Gastroesophageal sphincter (tissue), 4 donors: Measurements from ENCODE around the gene PIRT. TPM values are rescaled to one million over a fixed set of nuclear protein-coding genes. Genes with fewer than 3 reads are reported as not detected.

Experiments
- ATAC-seq: fragments of 150-250 bp; one replicate; pipeline ENCODE4 v1.9.1; 2016; ENCODE audit warnings: mild to moderate bottlenecking, moderate library complexity
- H3K27ac ChIP-seq, 4 donors: fragments of 200-600 bp; sonication (generic) in 3 of 4; 1 replicate in 3 of 4; 2 replicates in 1 of 4; pipeline ENCODE4 v1.5.1; 2016 to 2019
- H3K27me3 ChIP-seq: fragments of 200-600 bp; sonication (generic); one replicate; pipeline ENCODE4 v1.5.1; 2019
- H3K36me3 ChIP-seq, 2 donors: fragments of 200-600 bp; sonication (generic); one replicate each; pipeline ENCODE4 v1.5.1; 2019; ENCODE audit warnings: control low read depth in 1 of 2
- H3K4me1 ChIP-seq, 3 donors: fragments of 200-600 bp; sonication (generic); 1 replicate in 2 of 3; 2 replicates in 1 of 3; pipeline ENCODE4 v1.5.1; 2016 to 2019; ENCODE audit warnings: control low read depth in 2 of 3
- H3K4me3 ChIP-seq, 2 donors: fragments of 200-600 bp; sonication (generic); one replicate each; pipeline ENCODE4 v1.5.1; 2019; ENCODE audit warnings: mild to moderate bottlenecking in 1 of 2, moderate library complexity in 1 of 2
- H3K9me3 ChIP-seq, 3 donors: fragments of 200-600 bp; sonication (generic); one replicate each; pipeline ENCODE4 v1.5.1; 2017 to 2019; ENCODE audit warnings: control low read depth in 2 of 3
- EP300 ChIP-seq: sonication (generic); formaldehyde crosslinking; IDR thresholded peaks from one replicate; pipeline ENCODE4 v1.6.1; 2017; ENCODE audit warnings: antibody characterized with exemption, mild to moderate bottlenecking
- POLR2A ChIP-seq, 2 donors: fragments of 450-650 bp; IDR thresholded peaks; one replicate each; pipeline ENCODE4 v1.6.1; 2017; ENCODE audit warnings: antibody characterized with exemption in 2 of 2, mild to moderate bottlenecking in 2 of 2, moderate library complexity in 1 of 2
- POLR2AphosphoS5 ChIP-seq: sonication (generic); formaldehyde crosslinking; IDR thresholded peaks from one replicate; pipeline ENCODE4 v1.6.1; 2017; ENCODE audit warnings: antibody characterized with exemption
- WGBS, 2 donors: methylation state at CpG; one replicate each; pipeline ENCODE4 v1.1.5; 2018; ENCODE audit warnings: low coverage in 1 of 2; 5-methylcytosine and 5-hydroxymethylcytosine counted together
- total RNA-seq, 4 donors: library from RNA; depleted of rRNA; stranded (reverse); fragments of >200 nt; gene quantifications; one replicate each; pipeline ENCODE4 v1.1.0, GENCODE V29; 2016
- TF ChIP-seq, protein P1 (sequence below), 4 experiments: fragments of 200-600 bp in 2 of 4; fragments of 450-650 bp in 2 of 4; sonication (generic) in 1 of 4; IDR thresholded peaks; one replicate each; pipeline ENCODE4 v1.5.1; 2017 to 2019; ENCODE audit warnings: antibody characterized with exemption in 4 of 4, mild to moderate bottlenecking in 2 of 4, moderate library complexity in 2 of 4

The PIRT gene
- total RNA-seq, 4 donors from 2014 or later, result 0.19 to 2.1 (median 0.91) TPM

GRCh38 chr17:10845388-10845751, 7.5 kb upstream of the PIRT start:
- Histone ChIP-seq H3K4me3 (peak overlapping the region in 1 of 2 donors; percentile 50), H3K36me3 (no peaks in the 10 kb centered on the region), H3K9me3 (no peaks in the 10 kb centered on the region), H3K4me1 (peaks cover 0 to 11% (median 3%) of the 10 kb centered on the region in 3 donors), H3K27me3 (no peaks in the 10 kb centered on the region), H3K27ac (no peak overlapping the region)
- ATAC-seq, result no peak
- WGBS, 2 donors, result 17 to 21% methylated on average over 6 of the region's 6 CpGs
- TF ChIP-seq POLR2A (IDR thresholded peaks at IDR 0.05) (no peak), POLR2AphosphoS5 (no peak), EP300 (no peak)
- TF ChIP-seq, protein P1, sequence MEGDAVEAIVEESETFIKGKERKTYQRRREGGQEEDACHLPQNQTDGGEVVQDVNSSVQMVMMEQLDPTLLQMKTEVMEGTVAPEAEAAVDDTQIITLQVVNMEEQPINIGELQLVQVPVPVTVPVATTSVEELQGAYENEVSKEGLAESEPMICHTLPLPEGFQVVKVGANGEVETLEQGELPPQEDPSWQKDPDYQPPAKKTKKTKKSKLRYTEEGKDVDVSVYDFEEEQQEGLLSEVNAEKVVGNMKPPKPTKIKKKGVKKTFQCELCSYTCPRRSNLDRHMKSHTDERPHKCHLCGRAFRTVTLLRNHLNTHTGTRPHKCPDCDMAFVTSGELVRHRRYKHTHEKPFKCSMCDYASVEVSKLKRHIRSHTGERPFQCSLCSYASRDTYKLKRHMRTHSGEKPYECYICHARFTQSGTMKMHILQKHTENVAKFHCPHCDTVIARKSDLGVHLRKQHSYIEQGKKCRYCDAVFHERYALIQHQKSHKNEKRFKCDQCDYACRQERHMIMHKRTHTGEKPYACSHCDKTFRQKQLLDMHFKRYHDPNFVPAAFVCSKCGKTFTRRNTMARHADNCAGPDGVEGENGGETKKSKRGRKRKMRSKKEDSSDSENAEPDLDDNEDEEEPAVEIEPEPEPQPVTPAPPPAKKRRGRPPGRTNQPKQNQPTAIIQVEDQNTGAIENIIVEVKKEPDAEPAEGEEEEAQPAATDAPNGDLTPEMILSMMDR (IDR thresholded peaks at IDR 0.05), result no peak

- WGBS, 2 donors, result 4 to 6% methylated on average over 15 to 18 of the region's 28 CpGs
These were observed 6.9 kb upstream of the PIRT start for GRCh38 chr17:10844621-10845387.

GRCh38 chr17:10843811-10844210, 5.9 kb upstream of the PIRT start:
- no peaks in the 10 kb centered on the region for H3K27me3 ChIP-seq
- no peaks in the 10 kb centered on the region for H3K36me3 ChIP-seq
- TF ChIP-seq, protein P1 (IDR thresholded peaks at IDR 0.05), result no peak
- TF ChIP-seq EP300, result no peak
- TF ChIP-seq POLR2A (IDR thresholded peaks at IDR 0.05), result no peak
- TF ChIP-seq POLR2AphosphoS5, result no peak
- H3K4me3 ChIP-seq, result no peak overlapping the region
- peaks cover 0 to 11% (median 3%) of the 10 kb centered on the region in 3 donors for H3K4me1 ChIP-seq
- no peak overlapping the region for H3K27ac ChIP-seq
- no peaks in the 10 kb centered on the region for H3K9me3 ChIP-seq
- ATAC-seq, result no peak
- 13 to 56% methylated on average over 3 to 5 of the region's 7 CpGs for WGBS, 2 donors

More at GRCh38 chr17:10844621-10845387, 6.9 kb upstream of the PIRT start:
- H3K4me1 ChIP-seq, result peaks cover 0 to 11% (median 3%) of the 10 kb centered on the region in 3 donors
- no peaks in the 10 kb centered on the region for H3K9me3 ChIP-seq
- peak overlapping the region in 1 of 4 donors; percentile 38 for H3K27ac ChIP-seq
- peak; percentile 91 for ATAC-seq
- H3K4me3 ChIP-seq, result peak overlapping the region; percentile 10 to 50
- TF ChIP-seq POLR2A (IDR thresholded peaks at IDR 0.05) (no peak), EP300 (no peak), POLR2AphosphoS5 (no peak)
- TF ChIP-seq, protein P1 (IDR thresholded peaks at IDR 0.05), result peak; percentile 93 to 96 (median 93)
- H3K36me3 ChIP-seq, result no peaks in the 10 kb centered on the region
- H3K27me3 ChIP-seq, result no peaks in the 10 kb centered on the region

DNA sequence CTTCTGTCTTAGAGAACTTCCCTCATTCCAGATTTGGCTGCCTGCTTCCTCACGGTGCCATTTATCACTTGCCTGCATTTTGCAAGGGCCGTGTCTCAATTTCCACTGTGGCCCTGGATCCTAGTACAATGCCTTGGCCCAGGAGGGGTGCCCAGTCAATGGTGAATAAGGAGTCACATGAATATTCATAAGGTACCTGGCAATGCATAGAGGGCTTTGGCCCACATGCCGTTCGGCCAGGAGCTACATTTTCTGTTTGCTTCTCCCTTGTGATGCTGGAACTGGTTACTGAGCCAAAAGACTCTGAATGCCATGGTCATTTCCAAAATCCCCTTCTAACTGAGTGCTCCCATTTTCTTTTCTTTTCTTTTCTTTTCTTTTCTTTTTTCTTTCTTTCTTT, 4.8 kb upstream of the PIRT start:
- H3K27me3 ChIP-seq, result peaks cover 2% of the 10 kb centered on the region
- no peak for ATAC-seq
- TF ChIP-seq POLR2A (IDR thresholded peaks at IDR 0.05), result no peak
- no peak for TF ChIP-seq POLR2AphosphoS5
- no peak for TF ChIP-seq EP300
- TF ChIP-seq, protein P1 (IDR thresholded peaks at IDR 0.05), result no peak
- peaks cover 0 to 11% (median 3%) of the 10 kb centered on the region in 3 donors for H3K4me1 ChIP-seq
- H3K27ac ChIP-seq, result no peak overlapping the region
- no peaks in the 10 kb centered on the region for H3K36me3 ChIP-seq
- H3K9me3 ChIP-seq, result no peaks in the 10 kb centered on the region
- 43 to 78% methylated on average over 2 to 4 of the region's 4 CpGs for WGBS, 2 donors
- no peak overlapping the region for H3K4me3 ChIP-seq

DNA sequence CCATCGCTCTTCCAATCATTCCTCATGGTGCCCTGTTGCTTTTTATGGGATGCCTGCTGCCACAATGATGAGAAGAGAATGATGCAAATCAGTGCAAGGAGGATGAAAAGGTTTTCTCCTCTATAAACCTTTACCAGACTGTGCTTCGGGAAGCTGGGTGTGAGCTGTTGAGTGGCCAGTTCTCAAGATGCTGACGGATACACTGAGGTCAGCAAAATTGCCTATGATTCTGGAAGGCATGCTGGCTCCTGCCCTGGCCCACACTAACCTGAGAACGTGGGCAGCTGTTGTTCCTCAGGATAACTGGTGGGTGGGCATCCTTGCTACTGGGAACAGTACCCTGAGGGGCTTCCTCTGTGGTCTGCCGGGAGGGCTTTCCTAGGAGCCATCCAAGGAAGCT, 795 bp upstream of the PIRT start:
- TF ChIP-seq EP300, result no peak
- no peaks in the 10 kb centered on the region for H3K36me3 ChIP-seq
- H3K27ac ChIP-seq, result no peak overlapping the region
- H3K4me3 ChIP-seq, result no peak overlapping the region
- H3K9me3 ChIP-seq, result no peaks in the 10 kb centered on the region
- ATAC-seq, result no peak
- peaks cover 12% of the 10 kb centered on the region for H3K27me3 ChIP-seq
- no peaks in the 10 kb centered on the region for H3K4me1 ChIP-seq
- 75 to 100% methylated on average over 1 to 3 of the region's 5 CpGs for WGBS, 2 donors
